MM.1S (cell line): ENCODE data around the gene CDK5RAP2.

Experiments
- DNase-seq: peaks from one replicate; pipeline ENCODE4 v3.0.0-alpha.2; 2015
- H2AFZ ChIP-seq: fragments of 300-600 bp; sonication (generic); 2 replicates; pipeline ENCODE4 v1.6.0; 2016; ENCODE audit warnings: antibody characterized with exemption, low read length
- H3F3A ChIP-seq: fragments of 300-600 bp; sonication (generic); 2 replicates; pipeline ENCODE4 v1.6.1; 2016; ENCODE audit warnings: mild to moderate bottlenecking, antibody characterized with exemption, low read length, moderate library complexity, mixed read lengths; ENCODE audit not compliant: insufficient read depth
- H3K27ac ChIP-seq: fragments of 300-600 bp; sonication (generic); 2 replicates; pipeline ENCODE4 v1.5.1; 2016; ENCODE audit warnings: mild to moderate bottlenecking, low read length
- H3K27me3 ChIP-seq: fragments of 300-600 bp; sonication (generic); replicated peaks from 2 replicates; pipeline ENCODE4 v1.6.0; 2016; ENCODE audit warnings: low read length; ENCODE audit not compliant: insufficient read depth
- H3K36me3 ChIP-seq: fragments of 300-600 bp; sonication (generic); replicated peaks from 2 replicates; pipeline ENCODE4 v1.6.1; 2016; ENCODE audit warnings: mild to moderate bottlenecking, low read length, mixed read lengths; ENCODE audit not compliant: insufficient read depth
- H3K4me1 ChIP-seq: fragments of 300-600 bp; sonication (generic); 2 replicates; pipeline ENCODE4 v1.6.1; 2016; ENCODE audit warnings: low read length, mixed read lengths
- H3K4me2 ChIP-seq: fragments of 300-600 bp; sonication (generic); 2 replicates; pipeline ENCODE4 v1.6.0; 2016; ENCODE audit warnings: low read depth, low read length
- H3K4me3 ChIP-seq: fragments of 300-600 bp; sonication (generic); 2 replicates; pipeline ENCODE4 v1.5.1; 2016; ENCODE audit warnings: low read length, mixed read lengths
- H3K79me2 ChIP-seq: fragments of 300-600 bp; sonication (generic); 2 replicates; pipeline ENCODE4 v1.6.1; 2016; ENCODE audit warnings: mixed run types, low read length, mixed read lengths
- H3K9ac ChIP-seq: fragments of 300-600 bp; sonication (generic); 2 replicates; pipeline ENCODE4 v1.6.1; 2016; ENCODE audit warnings: low read length, mixed read lengths
- H3K9me2 ChIP-seq: fragments of 300-600 bp; sonication (generic); replicated peaks from 2 replicates; pipeline ENCODE4 v1.6.1; 2016; ENCODE audit warnings: mild to moderate bottlenecking, low read length, mixed read lengths; ENCODE audit not compliant: insufficient read depth
- H3K9me3 ChIP-seq: fragments of 300-600 bp; sonication (generic); replicated peaks from 2 replicates; pipeline ENCODE4 v1.6.1; 2016; ENCODE audit warnings: mild to moderate bottlenecking, low read length, mixed read lengths; ENCODE audit not compliant: insufficient read depth
- H4K20me1 ChIP-seq: fragments of 300-600 bp; sonication (generic); 2 replicates; pipeline ENCODE4 v1.6.1; 2016; ENCODE audit warnings: mild to moderate bottlenecking, low read length, moderate library complexity, mixed read lengths; ENCODE audit not compliant: insufficient read depth
- CTCF ChIP-seq: fragments of 300-600 bp; sonication (generic); IDR thresholded peaks from 2 replicates; pipeline ENCODE4 v1.5.1; 2016; ENCODE audit warnings: antibody characterized with exemption, low read length, mixed read lengths
- EZH2 ChIP-seq: fragments of 300-600 bp; sonication (generic); optimal IDR thresholded peaks from 2 replicates; pipeline ENCODE3; 2017; ENCODE audit warnings: low read depth, mild to moderate bottlenecking, antibody characterized with exemption, low read length, mixed read lengths
- EZH2phosphoT487 ChIP-seq: fragments of 300-600 bp; sonication (generic); IDR thresholded peaks from 2 replicates; pipeline ENCODE4 v1.6.1; 2018; ENCODE audit warnings: antibody characterized with exemption, low read length

The CDK5RAP2 gene

DNA sequence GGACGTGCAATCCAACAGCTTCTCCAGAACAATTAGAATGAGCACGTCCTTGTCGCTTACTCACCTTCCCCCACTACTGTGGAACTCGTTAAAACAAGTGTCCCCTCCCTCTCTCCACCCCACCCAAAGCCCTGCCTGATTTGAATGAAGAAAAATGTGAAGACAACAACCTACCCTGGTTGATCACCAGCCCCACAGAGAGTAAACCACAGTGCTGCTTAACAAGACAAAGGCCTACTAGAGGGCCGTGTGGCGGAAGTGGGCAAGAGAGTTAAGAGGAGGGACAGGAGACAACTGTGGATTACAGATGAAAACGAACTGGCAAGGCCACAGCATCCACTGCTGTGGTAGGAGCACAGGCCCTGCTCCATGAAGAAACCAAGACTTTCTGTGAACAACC is 51.1 kb downstream of the CDK5RAP2 start:
- Histone ChIP-seq H3K36me3 (peaks cover 20% of the 10 kb centered on the region), H4K20me1 (no peaks in the 10 kb centered on the region), H3K4me2 (no peak overlapping the region), H3K79me2 (no peaks in the 10 kb centered on the region), H3K9me3 (no peaks in the 10 kb centered on the region), H3F3A (no peaks in the 10 kb centered on the region), H3K4me3 (no peak overlapping the region), H3K27me3 (no peaks in the 10 kb centered on the region), H3K4me1 (no peaks in the 10 kb centered on the region), H2AFZ (no peak overlapping the region), H3K27ac (no peak overlapping the region), H3K9me2 (no peaks in the 10 kb centered on the region), H3K9ac (no peak overlapping the region)
- no peak for DNase-seq
- TF ChIP-seq EZH2phosphoT487 (no peak), CTCF (no peak), EZH2 (no peak)

GRCh38 chr9:120528327-120528726 is 51.6 kb downstream of the CDK5RAP2 start:
- Histone ChIP-seq H3K4me3 (no peak overlapping the region), H3K27me3 (no peaks in the 10 kb centered on the region), H3K9ac (no peak overlapping the region), H3K4me1 (no peaks in the 10 kb centered on the region), H3K9me2 (no peaks in the 10 kb centered on the region), H3K79me2 (no peaks in the 10 kb centered on the region), H3F3A (no peaks in the 10 kb centered on the region), H2AFZ (no peak overlapping the region), H3K36me3 (peaks cover 20% of the 10 kb centered on the region), H3K4me2 (no peak overlapping the region), H4K20me1 (no peaks in the 10 kb centered on the region), H3K9me3 (no peaks in the 10 kb centered on the region), H3K27ac (no peak overlapping the region)
- TF ChIP-seq CTCF: no peak
- no peak for TF ChIP-seq EZH2phosphoT487
- TF ChIP-seq EZH2: no peak
- DNase-seq: no peak

GRCh38 chr9:120526534-120526933 is 53.4 kb downstream of the CDK5RAP2 start:
- Histone ChIP-seq H3K4me3 (no peak overlapping the region), H4K20me1 (no peaks in the 10 kb centered on the region), H3K9me2 (no peaks in the 10 kb centered on the region), H3K27me3 (no peaks in the 10 kb centered on the region), H3K27ac (no peak overlapping the region), H3F3A (no peaks in the 10 kb centered on the region), H3K4me1 (no peaks in the 10 kb centered on the region), H3K36me3 (peaks cover 20% of the 10 kb centered on the region), H3K79me2 (no peaks in the 10 kb centered on the region), H3K9me3 (no peaks in the 10 kb centered on the region), H2AFZ (no peak overlapping the region), H3K4me2 (no peak overlapping the region), H3K9ac (no peak overlapping the region)
- no peak for TF ChIP-seq CTCF
- no peak for TF ChIP-seq EZH2phosphoT487
- TF ChIP-seq EZH2: no peak
- no peak for DNase-seq
